ENCODE data around the gene ACAN.

The ACAN gene

GRCh38 chr15:88844749-88845386, 41.6 kb downstream of the ACAN start:
- no peak for DNase-seq

GRCh38 chr15:88845616-88846015, 42.4 kb downstream of the ACAN start:
- DNase-seq, result no peak

- DNase-seq, result no peak
These were observed 43.9 kb downstream of the ACAN start for GRCh38 chr15:88847144-88847543.

GRCh38 chr15:88848203-88848602, 45.0 kb downstream of the ACAN start:
- no peak for DNase-seq

- DNase-seq, result no peak
These were observed 46.3 kb downstream of the ACAN start for GRCh38 chr15:88849376-88850072.

- no peak for DNase-seq
These were observed 49.2 kb downstream of the ACAN start for GRCh38 chr15:88852476-88852875.

- DNase-seq, result no peak
These were observed 55.7 kb downstream of the ACAN start for GRCh38 chr15:88858934-88859333.

GRCh38 chr15:88859550-88859949, 56.3 kb downstream of the ACAN start:
- DNase-seq, result no peak

- no peak for DNase-seq
These were observed 57.0 kb downstream of the ACAN start for GRCh38 chr15:88860212-88860611.

- no peak for DNase-seq
These were observed 60.2 kb downstream of the ACAN start for GRCh38 chr15:88863412-88863811.

- no peak for DNase-seq
These were observed 61.7 kb downstream of the ACAN start for GRCh38 chr15:88864861-88865497.

- no peak for DNase-seq
These were observed 62.4 kb downstream of the ACAN start for GRCh38 chr15:88865498-88866099.

GRCh38 chr15:88866295-88866881, 63.2 kb downstream of the ACAN start:
- DNase-seq, result no peak

- DNase-seq, result no peak
These were observed 68.1 kb downstream of the ACAN start for GRCh38 chr15:88871313-88871712.

- no peak for DNase-seq
These were observed 68.9 kb downstream of the ACAN start for GRCh38 chr15:88872106-88872505.

GRCh38 chr15:88872706-88873105, 69.5 kb downstream of the ACAN start:
- DNase-seq, result no peak

GRCh38 chr15:88873786-88874185, 70.5 kb downstream of the ACAN start:
- no peak for DNase-seq

GRCh38 chr15:88874275-88874674, 71.0 kb downstream of the ACAN start:
- DNase-seq, result no peak

- no peak for DNase-seq
These were observed 71.4 kb downstream of the ACAN start for GRCh38 chr15:88874684-88875083.

- no peak for DNase-seq
These were observed 73.3 kb downstream of the ACAN start for GRCh38 chr15:88876573-88876972.

- no peak for DNase-seq
These were observed 74.2 kb downstream of the ACAN start for GRCh38 chr15:88877415-88877814.

- no peak for DNase-seq
These were observed 74.7 kb downstream of the ACAN start for GRCh38 chr15:88877906-88878305.

GRCh38 chr15:88878720-88879184, 75.5 kb downstream of the ACAN start:
- DNase-seq, result peak; percentile 59 to 63
